Kidney capillary endothelial cell (primary cell): ENCODE results near the gene PEPD.

Source experiments
- DNase-seq: peaks from one replicate; pipeline ENCODE4 v3.0.0-alpha.2; 2018; ENCODE audit warnings: low spot score

Gene PEPD

DNA sequence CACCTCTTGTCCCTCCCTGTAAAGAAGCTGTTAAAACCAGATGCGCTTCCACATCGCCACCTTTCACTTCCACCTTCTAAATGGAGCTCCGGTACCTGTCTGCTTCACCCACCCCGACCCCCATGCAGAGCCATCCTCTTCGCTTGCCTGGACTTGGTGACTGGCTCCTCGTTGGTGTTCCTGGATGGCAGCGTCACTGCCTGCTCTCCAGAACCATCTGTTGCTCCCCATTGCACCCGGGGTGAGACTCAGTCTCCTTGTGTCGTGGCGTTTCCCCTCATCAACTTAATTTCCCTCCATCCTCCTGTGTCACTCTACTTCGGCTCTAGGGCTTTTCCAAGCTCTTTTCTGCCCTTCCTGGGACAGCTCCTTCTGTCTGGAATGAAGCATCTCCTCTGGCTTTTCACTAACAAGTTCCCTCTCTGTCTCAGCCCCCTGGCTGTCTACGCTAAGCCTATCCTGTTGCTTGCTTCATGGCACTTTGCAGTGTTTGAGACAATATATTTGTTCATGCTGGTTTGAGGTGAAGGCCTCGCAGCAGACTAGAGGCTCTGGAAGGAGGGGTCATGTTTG is 137.8 kb downstream of the PEPD start:
- no peak for DNase-seq

- no peak for DNase-seq
Measured at GRCh38 chr19:33382982-33383381, 138.6 kb downstream of the PEPD start.

DNA sequence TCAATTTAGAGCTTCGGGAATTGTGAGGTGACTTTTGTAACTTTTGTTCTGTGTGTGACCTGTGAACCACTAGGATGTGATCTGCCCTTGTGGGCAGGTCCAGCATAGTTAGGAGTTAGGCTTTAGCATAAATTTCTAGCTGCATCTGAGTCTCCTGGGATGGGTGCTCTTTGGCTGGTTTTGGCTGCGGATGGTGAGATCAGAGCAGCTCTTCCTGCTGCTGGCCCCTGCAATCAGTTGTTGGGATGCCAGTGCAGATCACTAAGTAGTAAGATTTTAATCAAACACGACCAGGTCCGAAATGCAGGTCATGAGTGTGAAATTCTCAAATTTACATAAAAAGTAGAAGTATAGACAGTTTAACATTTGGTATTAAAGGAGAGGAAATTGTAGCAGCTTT is 139.6 kb downstream of the PEPD start:
- no peak for DNase-seq

GRCh38 chr19:33381101-33381500 is 140.5 kb downstream of the PEPD start:
- DNase-seq = no peak

GRCh38 chr19:33379151-33379829 is 142.3 kb downstream of the PEPD start:
- no peak for DNase-seq

DNA sequence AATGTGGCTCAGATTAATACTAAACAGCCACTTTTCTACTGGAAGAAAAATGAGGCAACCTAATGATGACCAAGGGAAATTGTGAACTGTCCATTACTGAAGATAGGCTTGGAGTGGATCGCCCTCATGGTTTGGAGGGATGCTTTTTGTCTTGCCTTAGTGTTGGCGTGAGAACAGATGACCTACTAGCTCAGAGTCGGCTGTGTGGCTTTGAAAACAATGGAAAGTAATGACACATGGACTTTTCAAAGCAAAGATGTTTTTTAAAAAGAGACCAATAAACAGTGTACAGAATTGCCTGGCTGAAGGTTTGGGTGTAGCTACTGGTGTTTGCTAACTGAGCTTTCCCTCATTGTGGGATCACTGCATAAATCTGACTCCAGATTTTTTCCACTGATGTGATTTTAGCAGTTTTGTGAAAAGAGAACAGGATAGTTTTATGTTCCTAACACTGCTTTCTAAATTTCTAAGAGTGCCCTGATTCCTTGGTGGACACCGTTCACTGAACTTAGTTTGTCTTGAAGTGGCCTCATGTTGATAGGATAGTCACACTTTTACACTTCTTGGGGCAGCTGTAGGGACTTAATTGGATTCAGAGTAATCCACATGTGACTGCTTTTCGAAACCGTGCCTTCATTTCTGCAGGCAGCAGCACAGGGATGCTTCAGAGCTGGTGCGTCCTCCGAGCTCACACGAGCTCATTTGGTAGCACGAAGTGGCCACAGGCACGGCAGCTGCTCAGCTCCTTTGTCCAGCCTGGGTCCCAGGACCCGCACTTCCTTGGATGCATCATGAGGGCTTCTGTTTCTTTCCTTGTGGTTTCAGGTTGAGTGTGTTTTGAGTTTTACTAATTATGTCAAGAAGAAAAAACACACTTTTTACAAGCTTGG is 143.8 kb downstream of the PEPD start:
- peak; percentile 63 for DNase-seq

DNA sequence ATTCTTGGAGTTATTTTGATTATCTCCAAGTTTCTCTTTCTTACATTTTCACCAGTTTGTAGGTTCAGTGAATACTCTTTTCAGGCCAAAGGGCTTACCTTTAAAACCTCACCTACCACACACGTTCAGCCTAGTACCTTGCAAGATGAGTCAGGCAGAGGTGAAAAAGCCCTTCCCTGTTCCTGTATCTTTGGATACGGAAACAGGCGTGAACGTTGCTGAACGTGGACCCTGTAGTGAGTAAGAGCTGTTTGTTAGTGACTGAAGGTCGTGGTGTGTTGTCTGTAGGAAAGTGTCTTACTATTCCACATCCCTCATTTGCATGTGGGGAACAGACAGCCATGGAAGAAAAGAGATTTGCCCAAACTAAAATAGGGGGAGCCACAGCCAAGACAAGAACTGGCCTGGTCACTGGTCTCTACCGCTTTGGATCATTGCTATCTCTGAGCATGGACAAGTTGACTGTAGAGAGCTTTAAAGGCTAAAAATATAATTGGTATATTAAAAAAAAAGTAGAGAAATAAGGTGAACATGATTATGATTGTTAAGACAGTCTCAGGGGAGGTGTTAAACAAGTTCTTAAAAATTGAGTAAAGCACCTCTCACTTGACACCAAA is 144.5 kb downstream of the PEPD start:
- peak; percentile 70 for DNase-seq

GRCh38 chr19:33376423-33376822 is 145.2 kb downstream of the PEPD start:
- peak; percentile 96 for DNase-seq

DNA sequence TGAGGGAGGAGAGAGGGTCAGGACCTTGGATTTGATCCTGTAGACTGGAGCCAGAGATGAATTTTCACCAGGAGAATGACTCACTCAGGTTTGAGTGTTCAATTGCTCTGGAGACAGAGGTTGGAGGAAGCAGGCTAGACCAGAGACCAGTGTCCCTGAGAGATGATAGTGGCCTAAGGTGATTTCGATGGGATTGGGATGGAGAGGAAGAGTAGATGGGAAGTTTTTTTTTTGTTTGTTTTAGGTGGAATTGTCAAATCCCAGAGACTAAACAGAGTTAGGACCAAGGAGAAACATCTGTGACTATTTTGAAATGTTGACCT is 145.8 kb downstream of the PEPD start:
- DNase-seq = peak; percentile 70

- DNase-seq = no peak
Measured at GRCh38 chr19:33375156-33375836, 146.3 kb downstream of the PEPD start.

- DNase-seq = peak; percentile 46
Measured at GRCh38 chr19:33374236-33374714, 147.3 kb downstream of the PEPD start.

- peak; percentile 76 for DNase-seq
Measured at GRCh38 chr19:33373453-33374235, 147.9 kb downstream of the PEPD start, which contains the start of gene CEBPG. TSS of gene CEBPG (plus strand) at chr19:33373709. CDS start at chr19:33379240, 5,531 bp downstream.

GRCh38 chr19:33370783-33371182 is 150.8 kb downstream of the PEPD start:
- DNase-seq = no peak

- DNase-seq = peak; percentile 3
Measured at GRCh38 chr19:33368074-33368864, 153.3 kb downstream of the PEPD start.

GRCh38 chr19:33366897-33367296 is 154.7 kb downstream of the PEPD start:
- no peak for DNase-seq

DNA sequence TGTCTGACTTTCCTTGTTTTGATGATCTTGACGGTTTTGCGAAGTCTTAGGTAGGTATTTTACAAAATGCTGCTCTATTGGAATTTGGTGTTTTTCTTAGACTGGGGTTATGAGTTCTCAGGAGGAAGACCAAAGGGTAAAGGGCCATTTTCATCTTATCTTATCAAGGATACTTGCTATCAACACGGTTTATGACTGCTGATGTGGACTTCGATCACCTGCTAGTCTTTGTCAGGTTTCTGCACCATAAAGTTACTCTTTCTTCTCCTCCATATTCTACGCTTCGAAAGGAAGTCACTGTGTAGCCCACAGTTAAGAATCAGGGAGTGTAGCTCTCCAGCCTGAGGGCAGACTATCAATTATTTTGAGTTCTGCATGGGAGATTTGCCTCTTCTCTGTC is 155.5 kb downstream of the PEPD start:
- DNase-seq = no peak

GRCh38 chr19:33365691-33366090 is 155.9 kb downstream of the PEPD start:
- DNase-seq = no peak

DNA sequence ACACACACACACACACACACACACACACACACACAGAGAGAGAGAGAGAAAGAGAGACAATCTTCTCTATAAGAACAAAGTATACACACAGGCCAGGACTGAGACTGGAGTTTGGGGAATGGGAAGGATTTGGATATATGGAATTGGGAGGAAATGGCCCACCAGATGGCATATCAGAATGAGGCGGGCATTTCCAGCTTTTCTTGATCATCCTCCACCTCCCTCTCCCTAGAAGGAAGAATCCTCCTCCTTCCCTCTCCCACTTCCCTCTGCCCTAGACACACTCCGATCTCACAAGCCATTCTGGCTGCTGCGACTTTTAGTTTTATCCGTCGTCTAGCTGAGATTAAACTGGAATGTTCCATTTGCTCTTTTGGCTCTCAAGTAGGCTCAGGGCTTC is 158.1 kb downstream of the PEPD start:
- DNase-seq = no peak

- no peak for DNase-seq
Measured at GRCh38 chr19:33362508-33363228, 158.9 kb downstream of the PEPD start.

- DNase-seq = no peak
Measured at GRCh38 chr19:33359581-33359980, 162.0 kb downstream of the PEPD start.
